ENCODE measurements around the gene ODR4. TPM values are rescaled to one million over a fixed set of nuclear protein-coding genes. Genes with fewer than 3 reads are reported as not detected.

The ODR4 gene
- polyA plus RNA-seq, 1 of the 3 experiments (the other 2 are of a cell fraction): 8.2 TPM

- Histone ChIP-seq H3K4me2 (no peak overlapping the region), H3K4me3 (ENCODE audit: low read depth in 2 of 2, low read length in 1 of 2) (no peak overlapping the region), H3K4me1 (ENCODE audit: control insufficient read depth in 1 of 2, insufficient read depth in 2 of 2, low read depth in 1 of 2, low read length in 1 of 2) (peaks cover 0 to 5% of the 10 kb centered on the region in 2 experiments; a peak in 1 of 4 replicates), H3K9me2 (no peaks in the 10 kb centered on the region), H3K27ac (ENCODE audit: low read depth in 2 of 2, low read length in 1 of 2) (no peak overlapping the region), H3K27me3 (ENCODE audit: insufficient read depth) (no peaks in the 10 kb centered on the region), H3F3A (replicated peaks; ENCODE audit: insufficient read depth) (peaks cover 18% of the 10 kb centered on the region), H4K20me1 (ENCODE audit: insufficient read depth) (no peaks in the 10 kb centered on the region), H3K79me2 (ENCODE audit: insufficient read depth) (no peaks in the 10 kb centered on the region), H3K9me3 (no peaks in the 10 kb centered on the region), H3K36me3 (replicated peaks in 1 of 2; ENCODE audit: control insufficient read depth in 1 of 2, insufficient read depth in 2 of 2, low read length in 1 of 2) (peaks cover 67 to 70% of the 10 kb centered on the region in 2 experiments), H3K9ac (no peak overlapping the region), H2AFZ (ENCODE audit: low read depth) (no peak overlapping the region)
- no peak for TF ChIP-seq TEAD4 (IDR thresholded peaks at IDR 0.05; ENCODE audit: borderline replicate concordance, insufficient read depth)
- TF ChIP-seq MAX (IDR thresholded peaks at IDR 0.05; ENCODE audit: low read depth): no peak
- TF ChIP-seq TCF12 (IDR thresholded peaks at IDR 0.05): peak; percentile 31; the same call in 1 of the 2 replicates
- no peak for TF ChIP-seq EZH2phosphoT487 (IDR thresholded peaks at IDR 0.05; ENCODE audit: borderline replicate concordance, low read depth)
- TF ChIP-seq SMC3 (IDR thresholded peaks at IDR 0.05; ENCODE audit: low read depth, low read length): no peak
- TF ChIP-seq USF1 (IDR thresholded peaks at IDR 0.05; ENCODE audit: borderline replicate concordance, low read depth): no peak
- peak; percentile 31 for TF ChIP-seq JUND (IDR thresholded peaks at IDR 0.05)
- TF ChIP-seq FOSL2 (IDR thresholded peaks at IDR 0.05; ENCODE audit: borderline replicate concordance, low read depth): peak; percentile 26; the same call in 1 of the 2 replicates
- no peak for TF ChIP-seq FOXJ3 (CRISPR knock-in tag; IDR thresholded peaks at IDR 0.05)
- no peak for TF ChIP-seq RAD21 (IDR thresholded peaks at IDR 0.05; ENCODE audit: low read length)
- no peak for TF ChIP-seq YY1 (IDR thresholded peaks at IDR 0.05; ENCODE audit: low read depth)
- TF ChIP-seq REST (IDR thresholded peaks at IDR 0.05; ENCODE audit: low read depth, low read length): no peak
- TF ChIP-seq EP300 (IDR thresholded peaks at IDR 0.05; ENCODE audit: borderline replicate concordance in 1 of 2, low read depth in 1 of 2, low read length in 1 of 2): 0 out of 4 replicates have a peak, but pooled peaks of 1 of the 2 experiments have one; percentile 15
- no peak for TF ChIP-seq USF2 (IDR thresholded peaks at IDR 0.05; ENCODE audit: borderline replicate concordance, low read depth, low read length)
- TF ChIP-seq FOXM1 (IDR thresholded peaks at IDR 0.05; ENCODE audit: low read depth): no peak
- no peak for TF ChIP-seq MXI1 (IDR thresholded peaks at IDR 0.05; ENCODE audit: low read depth, low read length)
- TF ChIP-seq TAF1 (IDR thresholded peaks at IDR 0.05; ENCODE audit: borderline replicate concordance, low read depth, low read length): no peak
- TF ChIP-seq PBX3 (IDR thresholded peaks at IDR 0.05): no peak
- no peak for TF ChIP-seq IRF3 (IDR thresholded peaks at IDR 0.05; ENCODE audit: low read depth, low read length)
- TF ChIP-seq NFIC (IDR thresholded peaks at IDR 0.05; ENCODE audit: borderline replicate concordance): peak; percentile 22; the same call in 1 of the 2 replicates
- ChIA-PET CTCF (interaction anchor here (1.2 kb wide), 1 partner anchor 9 kb away, joined by 3 read pairs; no protein-coding TSS in a partner anchor), POLR2A (interaction anchor here (0.7 kb wide), 1 partner anchor 1113 kb away, joined by 3 read pairs; no protein-coding TSS in a partner anchor)
- DNase-seq: no peak
- 57% methylated on average over 1 of the region's 1 CpG for WGBS (ENCODE audit: low lambda C conversion rate)
Measured at GRCh38 chr1:186413319-186413718, 37.7 kb downstream of the ODR4 start.

All from SK-N-SH (cell line).